M059J (cell line): Measurements from ENCODE around the gene DST. TPM values are rescaled to one million over a fixed set of nuclear protein-coding genes. Genes with fewer than 3 reads are reported as not detected.
"Not testable (repeated sequence)": the region's sequence is repeated elsewhere in the genome, so short reads cannot be mapped to it uniquely, and the experiment has no call there.

Experiments used
- DNase-seq: peaks from one replicate; pipeline ENCODE4 v3.0.0-alpha.2; 2012; ENCODE audit warnings: low read depth
- total RNA-seq: library from RNA; depleted of rRNA; stranded (reverse); fragments of >200 nt; shearing (Covaris generic); gene quantifications from 2 replicates; pipeline ENCODE4 v1.2.3, GENCODE V29; 2014

DST gene
- total RNA-seq, 1 experiment from 2014 or later = 179 TPM

GRCh38 chr6:56571605-56572004 lies 71.1 kb downstream of the DST start:
- no peak for DNase-seq

DNA sequence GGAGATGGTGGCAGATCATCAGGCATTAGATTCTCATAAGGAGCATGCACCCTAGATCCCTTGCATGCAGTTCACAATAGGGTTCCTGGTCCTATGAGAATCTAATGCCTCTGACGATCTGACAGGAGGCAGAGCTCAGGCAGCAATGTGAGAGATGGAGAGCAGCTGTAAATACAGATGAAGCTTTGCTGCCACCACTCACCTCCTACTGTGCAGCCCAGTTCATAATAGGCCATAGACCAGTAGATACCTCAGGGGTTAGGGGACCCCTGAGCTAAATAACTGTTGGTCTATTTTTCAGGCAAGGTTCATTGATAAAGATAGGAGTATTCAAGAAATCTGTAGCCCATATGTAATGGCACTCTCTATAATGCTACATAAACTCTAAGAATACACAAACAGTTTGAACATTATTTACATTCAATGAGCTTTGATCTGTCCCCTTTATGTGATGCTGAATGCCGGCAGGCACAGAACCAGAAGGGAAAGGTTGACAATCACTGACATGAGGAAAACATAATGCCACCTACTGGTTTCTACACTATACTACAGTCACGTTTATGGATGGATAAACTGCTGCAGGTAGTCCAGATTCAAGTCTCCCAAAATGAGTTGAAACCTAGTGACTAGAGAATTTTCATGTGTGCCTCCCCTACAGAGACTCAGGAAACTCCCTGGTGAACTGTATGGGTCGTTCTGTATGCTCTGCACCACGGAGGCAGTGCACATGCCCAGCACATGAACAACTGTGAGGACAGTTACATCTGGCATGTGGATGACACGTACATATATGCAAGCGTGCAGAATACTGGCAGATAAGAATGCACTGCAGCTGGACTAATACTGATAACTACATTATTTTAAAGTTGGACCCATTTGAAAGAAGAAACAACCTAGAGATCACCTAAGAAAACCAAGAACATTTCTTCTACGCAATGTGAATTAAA lies 72.0 kb downstream of the DST start:
- DNase-seq = peak; percentile 39

DNA sequence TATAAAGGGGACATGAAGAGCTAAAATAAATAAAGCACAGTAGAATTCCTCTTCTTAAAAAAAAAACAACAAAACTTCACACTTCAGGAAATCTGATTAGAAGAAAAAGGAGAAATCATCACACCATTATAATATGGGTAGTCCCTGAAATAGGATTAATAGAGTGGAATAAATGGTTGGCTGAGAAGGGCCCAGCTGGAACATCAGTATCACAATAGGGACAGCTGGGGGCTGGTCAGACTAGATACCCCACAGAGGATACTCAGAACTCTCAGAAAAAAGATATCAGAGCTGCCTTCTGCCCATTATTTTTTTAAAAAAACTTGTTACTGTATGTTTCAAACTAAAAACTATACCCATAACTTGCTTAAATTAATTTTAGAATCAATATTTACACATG lies 75.2 kb downstream of the DST start:
- DNase-seq = no peak

DNA sequence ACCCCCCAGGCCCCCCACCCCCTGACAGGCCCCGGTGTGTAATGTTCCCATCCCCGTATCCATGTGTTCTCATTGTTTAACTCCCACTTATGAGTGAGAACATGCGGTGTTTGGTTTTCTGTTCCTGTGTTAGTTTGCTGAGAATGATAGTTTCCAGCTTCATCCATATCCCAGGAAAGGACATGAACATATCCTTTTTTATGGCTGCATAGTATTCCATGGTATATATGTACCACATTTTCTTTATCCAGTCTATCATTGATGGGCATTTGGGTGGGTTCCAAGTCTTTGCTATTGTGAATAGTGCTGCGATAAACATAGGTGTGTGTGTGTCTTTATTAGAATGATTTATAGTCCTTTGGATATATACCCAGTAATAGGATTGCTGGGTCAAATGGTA lies 80.0 kb downstream of the DST start:
- not testable (repeated sequence) for DNase-seq

GRCh38 chr6:56556751-56557540 lies 85.7 kb downstream of the DST start:
- DNase-seq = peak; percentile 22

GRCh38 chr6:56555438-56555872 lies 87.2 kb downstream of the DST start:
- DNase-seq = peak; percentile 22

DNA sequence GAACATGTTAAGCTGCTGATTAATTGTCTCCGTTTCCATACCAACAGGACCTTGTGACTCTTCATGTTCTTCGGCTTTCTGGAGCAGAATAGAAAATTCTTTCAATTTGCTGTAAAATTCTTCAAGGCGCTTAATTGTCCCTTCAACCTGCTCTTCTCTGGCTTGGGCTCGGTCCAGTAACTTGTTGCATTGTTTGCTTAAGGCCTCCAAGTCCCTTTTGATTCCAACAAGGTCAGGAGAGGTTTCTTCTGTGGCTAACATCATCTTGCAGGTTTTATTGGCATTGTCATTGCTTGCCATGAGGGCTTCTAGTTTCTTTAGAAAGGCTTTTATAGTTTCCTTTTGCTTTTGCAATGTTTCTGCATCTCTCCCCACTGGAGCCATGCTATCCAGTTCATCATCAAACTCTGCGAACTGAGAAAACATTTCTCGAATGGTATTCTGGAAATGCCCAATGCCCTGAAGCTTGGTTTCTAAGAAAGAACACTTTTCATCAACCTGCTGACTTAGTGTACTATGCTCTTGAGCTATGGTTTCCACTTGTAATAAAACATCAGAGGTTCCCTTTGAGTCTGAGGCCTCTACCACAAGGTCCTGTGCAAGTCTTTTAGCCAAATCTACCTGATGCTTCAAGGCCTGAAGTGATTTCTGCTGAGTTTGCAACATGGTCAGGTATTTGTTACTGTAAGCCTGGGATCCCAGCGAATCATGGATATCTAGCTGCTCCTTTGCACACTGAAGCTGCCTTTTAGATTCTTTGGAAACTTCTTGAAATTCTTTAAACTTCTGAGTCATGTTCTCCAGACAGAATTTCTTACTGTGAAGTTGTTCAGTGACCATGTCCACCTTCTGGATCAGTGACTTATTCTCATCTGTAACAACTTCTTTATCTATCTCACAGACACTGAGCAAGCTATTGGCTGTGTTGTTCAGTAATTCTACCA lies 90.2 kb downstream of the DST start:
- peak; percentile 88 for DNase-seq

GRCh38 chr6:56551409-56552120 lies 91.1 kb downstream of the DST start:
- DNase-seq = peak; percentile 66

DNA sequence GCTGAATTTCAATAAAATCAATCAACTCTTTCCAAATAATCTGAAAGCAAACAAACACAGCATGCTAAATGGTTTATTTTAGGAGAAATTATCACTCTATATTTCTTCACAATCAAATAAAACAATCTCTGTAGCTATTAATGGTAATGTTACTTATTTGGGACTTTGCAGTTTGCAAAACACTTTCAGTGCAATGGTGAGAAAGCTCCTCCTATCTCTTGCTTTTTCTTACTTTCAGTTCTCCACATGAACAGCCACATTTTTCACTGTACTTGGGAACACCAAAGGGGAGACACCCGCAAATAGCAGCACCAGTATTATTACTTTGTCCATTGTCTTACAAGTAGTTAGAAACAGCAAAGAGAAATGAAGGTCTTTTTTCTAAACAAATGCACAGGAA lies 92.4 kb downstream of the DST start:
- peak; percentile 29 for DNase-seq

DNA sequence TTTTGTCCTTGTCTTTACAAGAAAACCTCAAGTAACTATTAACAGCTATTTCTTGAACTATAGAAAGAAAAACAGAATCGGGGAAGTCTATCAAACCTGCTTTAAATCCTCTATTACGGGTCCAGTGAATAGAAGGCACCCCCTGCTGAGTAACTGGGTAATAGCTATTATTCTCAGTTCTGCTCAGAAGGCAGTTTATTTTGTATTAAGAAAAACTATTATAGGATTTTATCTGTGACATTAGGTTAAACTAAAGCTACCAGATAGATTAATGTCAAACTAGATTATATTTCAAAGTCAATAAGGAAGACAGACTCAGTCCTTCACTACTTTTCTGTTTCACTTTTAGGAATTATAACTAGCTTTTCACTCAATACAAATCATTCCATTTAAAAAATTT lies 93.7 kb downstream of the DST start:
- DNase-seq = peak; percentile 28

GRCh38 chr6:56547687-56548086 lies 95.0 kb downstream of the DST start:
- no peak for DNase-seq

GRCh38 chr6:56542364-56543331 lies 100.0 kb downstream of the DST start:
- DNase-seq = peak; percentile 99

DNA sequence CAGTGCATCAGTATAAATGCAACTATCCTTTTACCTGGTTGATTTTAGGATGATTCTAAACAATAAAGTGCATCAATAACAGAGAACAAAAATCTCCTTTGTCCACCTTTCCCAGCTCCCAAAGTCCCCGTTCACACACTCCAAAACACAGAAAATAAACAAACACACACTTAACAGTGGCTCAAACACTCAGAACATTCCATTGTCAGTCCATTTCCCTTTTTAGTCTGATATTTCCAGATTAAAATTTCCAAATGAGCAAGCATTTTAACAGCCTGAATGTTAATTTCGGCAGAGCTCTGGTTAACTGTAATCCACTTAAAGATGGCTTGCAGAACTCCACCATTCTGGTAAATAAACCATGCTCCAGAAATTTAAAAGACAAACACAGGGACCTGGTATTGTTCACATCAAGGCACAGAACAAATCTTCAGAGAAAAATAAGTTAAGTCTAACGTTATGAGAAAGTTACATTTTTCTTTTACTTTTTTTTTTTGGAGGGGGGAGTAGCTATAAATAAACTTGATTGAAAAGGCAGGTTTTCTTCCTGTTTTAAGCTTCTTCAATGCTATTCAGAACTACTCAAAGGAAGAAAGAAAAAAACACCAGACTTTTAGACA lies 100.8 kb downstream of the DST start:
- DNase-seq = no peak

GRCh38 chr6:56541030-56541600 lies 101.6 kb downstream of the DST start:
- DNase-seq = peak; percentile 49

- no peak for DNase-seq
Measured at GRCh38 chr6:56540232-56541029, 102.3 kb downstream of the DST start.

- no peak for DNase-seq
Measured at GRCh38 chr6:56539527-56540105, 103.1 kb downstream of the DST start.

DNA sequence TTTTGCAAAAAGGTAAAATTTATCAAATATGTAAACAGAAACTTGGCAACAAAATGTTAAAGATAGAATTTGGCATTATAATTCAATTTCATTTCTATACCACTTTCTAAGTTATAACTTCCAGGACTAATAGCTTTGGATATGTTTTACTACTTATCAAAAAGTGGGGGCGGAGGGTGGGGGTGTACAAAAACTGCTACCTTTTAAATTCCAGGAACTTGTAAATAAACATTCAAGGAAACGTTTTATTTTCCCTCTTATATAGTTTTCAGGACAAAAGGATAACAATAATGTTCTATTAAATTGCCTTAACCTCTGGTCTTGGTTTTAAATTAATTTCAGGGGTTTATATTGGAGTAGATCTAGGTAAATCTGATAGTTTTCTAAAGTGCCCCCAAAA lies 103.8 kb downstream of the DST start:
- no peak for DNase-seq
